Measurements from ENCODE around the gene RPS8. TPM values are rescaled to one million over a fixed set of nuclear protein-coding genes. Genes with fewer than 3 reads are reported as not detected.

The RPS8 gene
- total RNA-seq, 2 experiments from 2014 or later = 3,394 to 3,436 TPM

GRCh38 chr1:44806704-44807363 lies 31.5 kb downstream of the RPS8 start, which contains the start of gene DYNLT4:
Gene DYNLT4, minus strand, starts transcription at chr1:44807351. Its CDS starts 683 bp downstream, at chr1:44806668.
- Mint-ChIP-seq H3K27me3 (peaks cover 4% of the 10 kb centered on the region), H3K36me3 (ENCODE audit: low read depth) (peaks cover 68% of the 10 kb centered on the region), H3K4me1 (ENCODE audit: low read depth) (peaks cover 79% of the 10 kb centered on the region), H3K4me3 (peak within 1 kb of the TSS; percentile 83), H3K9me3 (no peaks in the 10 kb centered on the region), H3K27ac (peak within 1 kb of the TSS; percentile 99)
- TF ChIP-seq CTCF (IDR thresholded peaks at IDR 0.05) = no peak
- H3K4me3 ChIP-seq (ENCODE audit: low read length) = peak within 1 kb of the TSS; percentile 12
- H3K27ac ChIP-seq (ENCODE audit: low read depth in 1 of 2, low read length in 2 of 2) = peak within 1 kb of the TSS; percentile 99 to 100
- H3K27me3 ChIP-seq (ENCODE audit: control insufficient read depth in 1 of 2, insufficient read depth in 2 of 2, low read length in 2 of 2) = no peaks in the 10 kb centered on the region
- ChIA-PET CTCF (interaction anchor here (0.6 to 6.5 kb wide), 3 partner anchors 13 to 182 kb away, joined by 3 to 57 read pairs (median 6); partner anchors contain the start of gene RNU5D-1), POLR2A (interaction anchor here (0.6 to 16.3 kb wide), 9 partner anchors 16 to 497 kb away, joined by 3 to 599 read pairs (median 34); partner anchors contain the start of genes EIF2B3, HECTD3, RNU5D-1 and RPS8)
- DNase-seq (no peak), ATAC-seq (ENCODE audit: poor library complexity) (peak; percentile 6)
- H3K36me3 ChIP-seq (ENCODE audit: insufficient read depth, low read length) = peaks cover 50% of the 10 kb centered on the region
- H3K9me3 ChIP-seq (ENCODE audit: control insufficient read depth in 1 of 2, insufficient read depth in 1 of 2, low read length in 2 of 2) = peaks cover 0 to 4% of the 10 kb centered on the region in 2 experiments
- H3K4me1 ChIP-seq (ENCODE audit: insufficient read depth, low read length) = peaks cover 100% of the 10 kb centered on the region
- intact Hi-C loops (cut with DNase I, micrococcal nuclease) = loop anchor here (10.0 kb wide), 3 partner anchors 178 to 778 kb away; partner anchors contain the start of genes NASP (in 2 of the 2), EIF2B3 (in 1 of the 2), HECTD3 (in 1 of the 2) and UROD (in 1 of the 2)

- peaks cover 100% of the 10 kb centered on the region for H3K4me1 ChIP-seq (ENCODE audit: insufficient read depth, low read length)
- intact Hi-C loops (cut with DNase I, micrococcal nuclease) = loop anchor here (10.0 kb wide), 3 partner anchors 177 to 777 kb away; partner anchors contain the start of genes NASP (in 2 of the 2), EIF2B3 (in 1 of the 2), HECTD3 (in 1 of the 2) and UROD (in 1 of the 2)
- H3K36me3 Mint-ChIP-seq (ENCODE audit: low read depth) = peaks cover 62% of the 10 kb centered on the region
- peak overlapping the region; percentile 83 for H3K4me3 Mint-ChIP-seq
- no peaks in the 10 kb centered on the region for H3K27me3 ChIP-seq (ENCODE audit: control insufficient read depth in 1 of 2, insufficient read depth in 2 of 2, low read length in 2 of 2)
- ChIA-PET POLR2A (interaction anchor here (0.7 to 16.3 kb wide), 15 partner anchors 6 to 880 kb away, joined by 3 to 599 read pairs (median 11); partner anchors contain the start of genes CCDC163, EIF2B3, GPBP1L1 and HECTD3), CTCF (interaction anchor here (1.7 to 6.5 kb wide), 3 partner anchors 7 to 77 kb away, joined by 6 to 57 read pairs (median 36); partner anchors contain the start of genes PLK3 and RNU5D-1)
- no peaks in the 10 kb centered on the region for H3K9me3 Mint-ChIP-seq
- peaks cover 4% of the 10 kb centered on the region for H3K27me3 Mint-ChIP-seq
- peaks cover 79% of the 10 kb centered on the region for H3K4me1 Mint-ChIP-seq (ENCODE audit: low read depth)
- ATAC-seq (ENCODE audit: poor library complexity) (peak; percentile 56), DNase-seq (peak; percentile 82 to 98 (median 94))
- H3K27ac Mint-ChIP-seq = peak overlapping the region; percentile 99
- peaks cover 43% of the 10 kb centered on the region for H3K36me3 ChIP-seq (ENCODE audit: insufficient read depth, low read length)
- no peak for TF ChIP-seq CTCF (IDR thresholded peaks at IDR 0.05)
- H3K4me3 ChIP-seq (ENCODE audit: low read length) = peak overlapping the region; percentile 12
- H3K9me3 ChIP-seq (ENCODE audit: control insufficient read depth in 1 of 2, insufficient read depth in 1 of 2, low read length in 2 of 2) = peaks cover 0 to 4% of the 10 kb centered on the region in 2 experiments
- peak overlapping the region; percentile 99 to 100 for H3K27ac ChIP-seq (ENCODE audit: low read depth in 1 of 2, low read length in 2 of 2)
Measured at GRCh38 chr1:44807364-44808062, 32.2 kb downstream of the RPS8 start.

All from CD4-positive, alpha-beta T cell (primary cell).